ENCODE data around the gene PTPA. TPM values are rescaled to one million over a fixed set of nuclear protein-coding genes. Genes with fewer than 3 reads are reported as not detected.

PTPA gene
- total RNA-seq, 1 experiment from 2014 or later: 76.2 TPM

- CTCF ChIA-PET: interaction anchor here (0.5 kb wide), 1 partner anchor 747 kb away, joined by 3 read pairs; no protein-coding TSS in a partner anchor
- H3K9me3 Mint-ChIP-seq (ENCODE audit: low read depth, unreplicated experiment): no peaks in the 10 kb centered on the region
- DNase-seq: no peak
- no TSS peak for BruUV-seq (replicated peaks)
- no peak for TF ChIP-seq CTCF (IDR thresholded peaks at IDR 0.05; ENCODE audit: unreplicated experiment)
- intact Hi-C loops (cut with micrococcal nuclease; ENCODE audit: unreplicated experiment): no loop called here
- H3K4me1 Mint-ChIP-seq (ENCODE audit: low read depth, unreplicated experiment): no peaks in the 10 kb centered on the region
- no peak overlapping the region for H3K4me3 Mint-ChIP-seq (ENCODE audit: low read depth, unreplicated experiment)
- H3K27me3 Mint-ChIP-seq (ENCODE audit: unreplicated experiment): peaks cover 4% of the 10 kb centered on the region
- H3K27ac Mint-ChIP-seq (ENCODE audit: unreplicated experiment): no peak overlapping the region
- H3K36me3 Mint-ChIP-seq (ENCODE audit: insufficient read depth, unreplicated experiment): no peaks in the 10 kb centered on the region
Measured at GRCh38 chr9:129103595-129103965, 7.6 kb upstream of the PTPA start.

- no peak for TF ChIP-seq CTCF (IDR thresholded peaks at IDR 0.05; ENCODE audit: unreplicated experiment)
- Mint-ChIP-seq H3K4me3 (ENCODE audit: low read depth, unreplicated experiment) (no peak overlapping the region), H3K36me3 (ENCODE audit: insufficient read depth, unreplicated experiment) (no peaks in the 10 kb centered on the region), H3K27me3 (ENCODE audit: unreplicated experiment) (peaks cover 8% of the 10 kb centered on the region), H3K4me1 (ENCODE audit: low read depth, unreplicated experiment) (no peaks in the 10 kb centered on the region), H3K27ac (ENCODE audit: unreplicated experiment) (no peak overlapping the region), H3K9me3 (ENCODE audit: low read depth, unreplicated experiment) (no peaks in the 10 kb centered on the region)
- intact Hi-C loops (cut with micrococcal nuclease; ENCODE audit: unreplicated experiment): no loop called here
- CTCF ChIA-PET: interaction anchor here (0.5 kb wide), 1 partner anchor 747 kb away, joined by 3 read pairs; no protein-coding TSS in a partner anchor
- no peak for DNase-seq
- BruUV-seq (replicated peaks): no TSS peak
Measured at GRCh38 chr9:129104051-129104450, 7.2 kb upstream of the PTPA start.

- intact Hi-C loops (cut with micrococcal nuclease; ENCODE audit: unreplicated experiment): no loop called here
- no peak for TF ChIP-seq CTCF (IDR thresholded peaks at IDR 0.05; ENCODE audit: unreplicated experiment)
- Mint-ChIP-seq H3K9me3 (ENCODE audit: low read depth, unreplicated experiment) (no peaks in the 10 kb centered on the region), H3K36me3 (ENCODE audit: insufficient read depth, unreplicated experiment) (peaks cover 6% of the 10 kb centered on the region), H3K27ac (ENCODE audit: unreplicated experiment) (no peak overlapping the region), H3K4me3 (ENCODE audit: low read depth, unreplicated experiment) (no peak overlapping the region), H3K4me1 (ENCODE audit: low read depth, unreplicated experiment) (no peaks in the 10 kb centered on the region), H3K27me3 (ENCODE audit: unreplicated experiment) (peaks cover 9% of the 10 kb centered on the region)
- no peak for DNase-seq
- CTCF ChIA-PET: no interaction called here
- no TSS peak for BruUV-seq (replicated peaks)
Measured at GRCh38 chr9:129105857-129106694, 5.1 kb upstream of the PTPA start.

- peaks cover 9% of the 10 kb centered on the region for H3K27me3 Mint-ChIP-seq (ENCODE audit: unreplicated experiment)
- no peaks in the 10 kb centered on the region for H3K9me3 Mint-ChIP-seq (ENCODE audit: low read depth, unreplicated experiment)
- DNase-seq: no peak
- CTCF ChIA-PET: no interaction called here
- TF ChIP-seq CTCF (IDR thresholded peaks at IDR 0.05; ENCODE audit: unreplicated experiment): no peak
- BruUV-seq (replicated peaks): no TSS peak
- H3K36me3 Mint-ChIP-seq (ENCODE audit: insufficient read depth, unreplicated experiment): peaks cover 17% of the 10 kb centered on the region
- H3K4me3 Mint-ChIP-seq (ENCODE audit: low read depth, unreplicated experiment): no peak overlapping the region
- H3K27ac Mint-ChIP-seq (ENCODE audit: unreplicated experiment): no peak overlapping the region
- intact Hi-C loops (cut with micrococcal nuclease; ENCODE audit: unreplicated experiment): no loop called here
- no peaks in the 10 kb centered on the region for H3K4me1 Mint-ChIP-seq (ENCODE audit: low read depth, unreplicated experiment)
Measured at GRCh38 chr9:129107651-129108050, 3.6 kb upstream of the PTPA start.

Measured in Calu3 (cell line).